Calu3 (cell line): ENCODE data around the gene GOT2. TPM values are rescaled to one million over a fixed set of nuclear protein-coding genes. Genes with fewer than 3 reads are reported as not detected.

Experiments
- BruUV-seq: library from RNA; stranded (reverse); fragments of 400-500 nt; replicated peaks from 2 replicates; lab custom pipeline; 2021; lab: Mats Ljungman, UMichigan
- CTCF ChIA-PET: fragments of 300-600 bp; sonication (Branson Sonifier 250); formaldehyde crosslinking; loops from one replicate; lab custom pipeline; 2022; ENCODE audit warnings: antibody characterized with exemption; lab: Charles Lee
- DNase-seq: peaks from one replicate; pipeline ENCODE4 v3.0.0; 2022
- H3K27ac Mint-ChIP-seq: one replicate; pipeline ENCODE4 v1.8.0; 2022; ENCODE audit warnings: mixed read lengths; ENCODE audit not compliant: unreplicated experiment
- H3K27me3 Mint-ChIP-seq: one replicate; pipeline ENCODE4 v1.8.0; 2022; ENCODE audit warnings: mixed read lengths; ENCODE audit not compliant: unreplicated experiment
- H3K36me3 Mint-ChIP-seq: one replicate; pipeline ENCODE4 v1.8.0; 2022; ENCODE audit warnings: mild to moderate bottlenecking, moderate library complexity, mixed read lengths; ENCODE audit not compliant: insufficient read depth, unreplicated experiment
- H3K4me1 Mint-ChIP-seq: one replicate; pipeline ENCODE4 v1.8.0; 2022; ENCODE audit warnings: mild to moderate bottlenecking, low read depth, mixed read lengths; ENCODE audit not compliant: unreplicated experiment
- H3K4me3 Mint-ChIP-seq: one replicate; pipeline ENCODE4 v1.8.0; 2022; ENCODE audit warnings: mild to moderate bottlenecking, low read depth, moderate library complexity, mixed read lengths; ENCODE audit not compliant: unreplicated experiment
- H3K9me3 Mint-ChIP-seq: one replicate; pipeline ENCODE4 v1.8.0; 2022; ENCODE audit warnings: low read depth, mixed read lengths; ENCODE audit not compliant: unreplicated experiment
- intact Hi-C: fragments of 100-400 bp; cut with micrococcal nuclease; formaldehyde crosslinking; loops from one replicate; pipeline ENCODE4 v1.10.0; 2022; ENCODE audit not compliant: unreplicated experiment
- total RNA-seq: library from RNA; stranded (reverse); gene quantifications from 2 replicates; pipeline ENCODE4 v1.2.3, GENCODE V29; 2022
- TF ChIP-seq, protein P1 (sequence below): fragments of 200-600 bp; IDR thresholded peaks from one replicate; pipeline ENCODE4 v1.8.0; 2022; ENCODE audit warnings: antibody characterized with exemption; ENCODE audit not compliant: unreplicated experiment

GOT2 gene
- total RNA-seq, 1 experiment from 2014 or later = 162 TPM

GRCh38 chr16:58727796-58728568 is 6.1 kb downstream of the GOT2 start:
- no peak for DNase-seq
- no TSS peak for BruUV-seq
- Mint-ChIP-seq H3K4me3 (no peak overlapping the region), H3K9me3 (no peaks in the 10 kb centered on the region), H3K36me3 (peaks cover 20% of the 10 kb centered on the region), H3K27me3 (no peaks in the 10 kb centered on the region), H3K27ac (no peak overlapping the region), H3K4me1 (peaks cover 13% of the 10 kb centered on the region)
- intact Hi-C loops = no loop called here
- CTCF ChIA-PET = no interaction called here
- TF ChIP-seq, protein P1, sequence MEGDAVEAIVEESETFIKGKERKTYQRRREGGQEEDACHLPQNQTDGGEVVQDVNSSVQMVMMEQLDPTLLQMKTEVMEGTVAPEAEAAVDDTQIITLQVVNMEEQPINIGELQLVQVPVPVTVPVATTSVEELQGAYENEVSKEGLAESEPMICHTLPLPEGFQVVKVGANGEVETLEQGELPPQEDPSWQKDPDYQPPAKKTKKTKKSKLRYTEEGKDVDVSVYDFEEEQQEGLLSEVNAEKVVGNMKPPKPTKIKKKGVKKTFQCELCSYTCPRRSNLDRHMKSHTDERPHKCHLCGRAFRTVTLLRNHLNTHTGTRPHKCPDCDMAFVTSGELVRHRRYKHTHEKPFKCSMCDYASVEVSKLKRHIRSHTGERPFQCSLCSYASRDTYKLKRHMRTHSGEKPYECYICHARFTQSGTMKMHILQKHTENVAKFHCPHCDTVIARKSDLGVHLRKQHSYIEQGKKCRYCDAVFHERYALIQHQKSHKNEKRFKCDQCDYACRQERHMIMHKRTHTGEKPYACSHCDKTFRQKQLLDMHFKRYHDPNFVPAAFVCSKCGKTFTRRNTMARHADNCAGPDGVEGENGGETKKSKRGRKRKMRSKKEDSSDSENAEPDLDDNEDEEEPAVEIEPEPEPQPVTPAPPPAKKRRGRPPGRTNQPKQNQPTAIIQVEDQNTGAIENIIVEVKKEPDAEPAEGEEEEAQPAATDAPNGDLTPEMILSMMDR = no peak

DNA sequence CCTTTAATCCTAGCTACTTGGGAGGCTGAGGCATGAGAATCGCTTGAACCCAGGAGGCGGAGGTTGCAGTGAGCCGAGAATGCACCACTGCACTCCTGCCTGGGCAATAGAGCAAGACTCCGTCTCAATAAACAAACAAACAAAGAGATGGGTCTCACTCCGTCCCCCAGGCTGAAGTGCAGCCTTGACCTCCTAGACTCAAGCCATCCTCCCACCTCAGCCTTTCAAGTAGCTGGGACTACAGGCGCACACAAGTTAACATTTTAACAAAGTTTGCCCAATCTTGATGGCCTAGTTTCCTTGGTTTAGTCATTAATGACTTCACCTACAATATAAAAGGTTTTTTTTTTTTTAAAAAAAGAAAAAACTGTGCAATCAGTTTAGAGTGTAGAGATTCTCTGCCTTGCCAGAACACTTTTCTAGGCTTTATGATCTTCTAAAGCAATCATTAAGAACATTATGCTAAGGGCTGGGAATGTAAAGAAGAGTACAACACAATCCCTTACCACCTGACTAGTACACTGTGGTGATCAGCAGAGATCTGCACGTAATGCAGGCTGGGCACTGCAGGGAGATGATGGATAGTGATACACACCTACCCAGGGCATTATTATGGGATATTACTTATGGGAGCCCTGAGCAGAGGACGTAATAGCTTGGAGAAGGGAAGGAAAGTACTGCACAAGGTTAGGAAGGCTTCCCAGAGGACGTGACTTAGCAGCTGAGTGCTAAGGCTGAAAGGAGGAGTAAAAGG is 6.9 kb downstream of the GOT2 start:
- Mint-ChIP-seq H3K4me3 (no peak overlapping the region), H3K27ac (no peak overlapping the region), H3K36me3 (peaks cover 18% of the 10 kb centered on the region), H3K27me3 (no peaks in the 10 kb centered on the region), H3K4me1 (peaks cover 5% of the 10 kb centered on the region), H3K9me3 (no peaks in the 10 kb centered on the region)
- no peak for DNase-seq
- TF ChIP-seq, protein P1 = no peak
- intact Hi-C loops = no loop called here
- CTCF ChIA-PET = no interaction called here
- BruUV-seq = no TSS peak

DNA sequence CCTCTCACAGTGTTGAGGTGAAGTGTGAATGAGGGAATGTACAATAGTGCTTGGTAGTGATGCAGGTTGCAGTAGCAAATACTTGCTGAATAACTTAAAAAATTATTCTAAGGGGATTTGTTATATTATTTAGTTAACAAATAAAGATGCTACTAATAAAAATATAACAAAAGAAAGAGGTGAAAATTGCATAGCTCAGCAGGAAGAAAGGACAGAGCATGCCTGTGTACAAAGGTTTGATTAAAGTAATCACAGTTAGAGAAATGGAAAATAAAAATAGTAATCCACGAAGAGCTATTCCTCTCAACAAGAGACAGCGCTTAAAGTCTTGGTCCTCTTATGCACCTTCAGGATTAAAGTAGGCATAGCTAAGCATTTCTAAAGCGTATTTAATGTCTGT is 11.0 kb downstream of the GOT2 start:
- Mint-ChIP-seq H3K4me3 (no peak overlapping the region), H3K27ac (no peak overlapping the region), H3K4me1 (no peaks in the 10 kb centered on the region), H3K9me3 (no peaks in the 10 kb centered on the region), H3K27me3 (no peaks in the 10 kb centered on the region), H3K36me3 (peaks cover 41% of the 10 kb centered on the region)
- CTCF ChIA-PET = no interaction called here
- DNase-seq = no peak
- BruUV-seq = no TSS peak
- intact Hi-C loops = no loop called here
- TF ChIP-seq, protein P1 = no peak

- Mint-ChIP-seq H3K4me1 (no peaks in the 10 kb centered on the region), H3K27ac (no peak overlapping the region), H3K27me3 (no peaks in the 10 kb centered on the region), H3K4me3 (no peak overlapping the region), H3K36me3 (peaks cover 69% of the 10 kb centered on the region), H3K9me3 (no peaks in the 10 kb centered on the region)
- no TSS peak for BruUV-seq
- TF ChIP-seq, protein P1 = no peak
- intact Hi-C loops = no loop called here
- CTCF ChIA-PET = no interaction called here
- no peak for DNase-seq
Observed at GRCh38 chr16:58717994-58718393, 16.1 kb downstream of the GOT2 start.
